Activated CD8-positive, alpha-beta T cell treated with anti-CD3 and anti-CD28 coated beads for 36 hours (primary cell): ENCODE measurements around the gene CARD14. TPM values are rescaled to one million over a fixed set of nuclear protein-coding genes. Genes with fewer than 3 reads are reported as not detected.

Source experiments
- ATAC-seq: fragments of 200-7000 bp; cut with Tn5 transposase; one replicate; pipeline ENCODE4 v1.10.0; 2021; ENCODE audit warnings: mild to moderate bottlenecking, moderate library complexity
- CTCF ChIA-PET: fragments of 350-600 bp; sonication (Branson Sonifier 250); formaldehyde crosslinking; loops from one replicate; lab custom pipeline; 2021; ENCODE audit warnings: antibody characterized with exemption; lab: Charles Lee
- POLR2A ChIA-PET: fragments of 350-600 bp; sonication (Branson Sonifier 250); formaldehyde crosslinking; loops from one replicate; lab custom pipeline; 2021; ENCODE audit warnings: antibody characterized with exemption; lab: Charles Lee
- DNase-seq: peaks from one replicate; pipeline ENCODE4 v3.0.0-alpha.2; 2020
- H3K27ac Mint-ChIP-seq: one replicate; pipeline ENCODE4 v1.8.0; 2021; ENCODE audit warnings: mild to moderate bottlenecking, mixed read lengths
- H3K27me3 Mint-ChIP-seq: one replicate; pipeline ENCODE4 v1.8.0; 2021; ENCODE audit warnings: mixed read lengths
- H3K36me3 Mint-ChIP-seq: one replicate; pipeline ENCODE4 v1.8.0; 2021; ENCODE audit warnings: low read depth, mixed read lengths
- H3K4me1 Mint-ChIP-seq: one replicate; pipeline ENCODE4 v1.8.0; 2021; ENCODE audit warnings: low read depth, mixed read lengths
- H3K4me3 Mint-ChIP-seq: one replicate; pipeline ENCODE4 v1.8.0; 2021; ENCODE audit warnings: mild to moderate bottlenecking, moderate library complexity, mixed read lengths
- H3K9me3 Mint-ChIP-seq: one replicate; pipeline ENCODE4 v1.8.0; 2021; ENCODE audit warnings: mixed read lengths
- intact Hi-C: fragments of 100-400 bp; cut with micrococcal nuclease; formaldehyde crosslinking; loops from one replicate; pipeline ENCODE4 v1.10.0; 2022
- total RNA-seq, 2 experiments: library from RNA; stranded (reverse); gene quantifications; one replicate each; pipeline ENCODE4 v1.2.3, GENCODE V29; 2021
- TF ChIP-seq, protein P1 (sequence below): fragments of 200-600 bp; IDR thresholded peaks from one replicate; pipeline ENCODE4 v1.8.0; 2022; ENCODE audit warnings: antibody characterized with exemption, mild to moderate bottlenecking

The CARD14 gene
- under 1 TPM; 0.11 to 0.50 TPM for total RNA-seq

DNA sequence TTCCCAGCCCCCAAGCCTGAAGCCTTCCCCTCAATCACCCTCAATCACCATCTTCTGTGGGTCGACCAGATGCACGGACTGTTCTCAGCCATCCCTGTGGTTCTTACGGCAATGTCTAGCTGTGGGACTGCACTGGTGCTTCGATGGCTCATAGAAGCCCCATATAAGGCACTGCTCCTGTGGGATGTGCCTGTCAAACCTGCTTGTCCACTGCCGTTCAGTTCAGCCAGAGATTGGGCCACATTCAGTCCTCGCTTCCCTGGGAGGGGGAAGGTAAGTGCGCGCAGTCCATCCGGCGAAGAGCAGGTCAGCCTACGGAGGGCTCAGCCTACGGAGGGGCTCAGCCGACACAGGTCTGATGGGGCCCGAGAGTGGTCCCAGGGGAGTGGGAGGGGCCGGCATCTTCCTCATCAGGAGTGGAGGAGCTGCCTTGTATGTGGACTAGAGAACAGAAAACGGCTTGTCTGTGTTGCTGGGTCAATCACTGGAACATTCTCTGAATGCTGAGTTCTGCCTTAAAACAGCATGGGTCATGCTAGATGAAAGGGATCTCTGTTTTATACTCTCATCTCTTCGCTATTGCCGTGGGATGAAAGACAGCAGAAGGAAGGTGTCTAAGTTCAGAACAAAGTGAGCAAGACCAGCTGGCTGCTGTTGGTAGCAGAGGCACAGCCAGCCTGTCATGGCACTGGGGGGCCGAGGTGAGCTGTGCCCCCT, at the start of gene CARD14:
Gene CARD14, plus strand, starts transcription at position 247 of the 717 bp plus-strand sequence. CDS start 11,409 bp downstream, outside the sequence.
- TF ChIP-seq, protein P1, sequence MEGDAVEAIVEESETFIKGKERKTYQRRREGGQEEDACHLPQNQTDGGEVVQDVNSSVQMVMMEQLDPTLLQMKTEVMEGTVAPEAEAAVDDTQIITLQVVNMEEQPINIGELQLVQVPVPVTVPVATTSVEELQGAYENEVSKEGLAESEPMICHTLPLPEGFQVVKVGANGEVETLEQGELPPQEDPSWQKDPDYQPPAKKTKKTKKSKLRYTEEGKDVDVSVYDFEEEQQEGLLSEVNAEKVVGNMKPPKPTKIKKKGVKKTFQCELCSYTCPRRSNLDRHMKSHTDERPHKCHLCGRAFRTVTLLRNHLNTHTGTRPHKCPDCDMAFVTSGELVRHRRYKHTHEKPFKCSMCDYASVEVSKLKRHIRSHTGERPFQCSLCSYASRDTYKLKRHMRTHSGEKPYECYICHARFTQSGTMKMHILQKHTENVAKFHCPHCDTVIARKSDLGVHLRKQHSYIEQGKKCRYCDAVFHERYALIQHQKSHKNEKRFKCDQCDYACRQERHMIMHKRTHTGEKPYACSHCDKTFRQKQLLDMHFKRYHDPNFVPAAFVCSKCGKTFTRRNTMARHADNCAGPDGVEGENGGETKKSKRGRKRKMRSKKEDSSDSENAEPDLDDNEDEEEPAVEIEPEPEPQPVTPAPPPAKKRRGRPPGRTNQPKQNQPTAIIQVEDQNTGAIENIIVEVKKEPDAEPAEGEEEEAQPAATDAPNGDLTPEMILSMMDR: no peak
- no peak within 1 kb of the TSS for H3K27ac Mint-ChIP-seq
- H3K36me3 Mint-ChIP-seq: no peaks in the 10 kb centered on the region
- intact Hi-C loops: no loop called here
- ChIA-PET CTCF (no interaction called here), POLR2A (no interaction called here)
- no peak within 1 kb of the TSS for H3K4me3 Mint-ChIP-seq
- H3K4me1 Mint-ChIP-seq: no peaks in the 10 kb centered on the region
- no peaks in the 10 kb centered on the region for H3K9me3 Mint-ChIP-seq
- H3K27me3 Mint-ChIP-seq: no peaks in the 10 kb centered on the region
- DNase-seq: no peak
- no peak for ATAC-seq

DNA sequence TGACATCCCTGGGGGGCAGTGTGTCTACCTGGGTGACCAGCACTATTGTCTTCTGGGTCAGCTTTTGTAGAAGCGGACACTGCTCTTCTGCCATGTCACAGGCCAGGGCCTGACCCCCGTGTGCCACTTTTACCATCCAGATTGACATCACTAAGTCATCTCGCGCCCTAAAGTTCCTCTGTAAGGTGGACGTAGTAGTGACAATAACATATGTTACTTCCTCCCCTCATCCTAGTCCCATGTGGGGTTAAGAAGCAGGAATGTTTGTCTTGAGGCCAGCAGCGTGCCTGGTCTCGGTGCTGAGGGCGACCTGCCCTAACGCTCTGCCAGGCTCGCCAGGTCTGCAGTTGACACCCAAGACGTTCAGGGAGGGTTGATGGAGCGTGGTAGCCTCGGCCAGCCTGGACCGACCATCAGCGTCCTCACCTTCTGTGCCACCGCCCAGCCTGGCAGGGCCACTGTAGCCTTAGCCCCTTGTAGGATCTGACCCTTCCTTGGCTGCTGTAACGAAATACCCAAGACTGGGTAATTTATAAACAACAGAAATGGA, 47.7 kb upstream of the CARD14 start:
- H3K27me3 Mint-ChIP-seq: peaks cover 4% of the 10 kb centered on the region
- H3K9me3 Mint-ChIP-seq: no peaks in the 10 kb centered on the region
- intact Hi-C loops: no loop called here
- ChIA-PET CTCF (no interaction called here), POLR2A (interaction anchor here (0.7 kb wide), 1 partner anchor 24 kb away, joined by 3 read pairs; no protein-coding TSS in a partner anchor)
- H3K27ac Mint-ChIP-seq: no peak overlapping the region
- no peaks in the 10 kb centered on the region for H3K4me1 Mint-ChIP-seq
- H3K36me3 Mint-ChIP-seq: no peaks in the 10 kb centered on the region
- TF ChIP-seq, protein P1: no peak
- ATAC-seq: no peak
- no peak for DNase-seq
- no peak overlapping the region for H3K4me3 Mint-ChIP-seq

DNA sequence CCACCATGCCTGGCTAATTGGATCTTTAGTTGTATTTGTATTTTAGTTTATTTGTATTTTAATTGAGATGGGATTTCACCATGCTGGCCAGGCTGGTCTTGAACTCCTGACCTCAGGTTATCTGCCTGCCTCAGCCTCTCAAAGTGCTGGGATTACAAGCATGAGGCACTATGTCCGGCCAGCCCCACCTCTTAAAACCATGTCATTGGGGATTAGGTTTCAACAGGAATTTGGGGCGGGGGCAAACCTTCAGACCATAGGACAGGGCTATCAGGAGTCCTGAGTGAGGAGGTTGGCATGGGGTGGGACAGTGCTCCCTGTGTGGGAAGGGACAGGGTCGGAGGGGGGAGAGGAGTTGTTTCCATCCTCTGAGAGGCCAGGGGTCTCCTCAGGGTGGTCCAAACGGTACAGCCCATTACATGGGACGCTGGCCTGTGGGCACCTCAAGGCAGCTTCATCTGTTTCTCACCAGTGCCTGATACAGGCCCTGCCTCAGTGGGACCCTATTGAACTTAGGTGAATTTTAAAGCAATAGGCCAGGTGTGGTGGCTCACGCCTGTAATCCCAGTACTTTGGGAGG, 46.8 kb upstream of the CARD14 start:
- TF ChIP-seq, protein P1: no peak
- H3K4me3 Mint-ChIP-seq: no peak overlapping the region
- no peak for ATAC-seq
- no peak for DNase-seq
- intact Hi-C loops: no loop called here
- no peaks in the 10 kb centered on the region for H3K36me3 Mint-ChIP-seq
- H3K4me1 Mint-ChIP-seq: no peaks in the 10 kb centered on the region
- ChIA-PET CTCF (interaction anchor here (1.8 kb wide), 1 partner anchor 22 kb away, joined by 10 read pairs; the partner anchor contains the start of gene GAA), POLR2A (no interaction called here)
- no peak overlapping the region for H3K27ac Mint-ChIP-seq
- no peaks in the 10 kb centered on the region for H3K9me3 Mint-ChIP-seq
- peaks cover 6% of the 10 kb centered on the region for H3K27me3 Mint-ChIP-seq

DNA sequence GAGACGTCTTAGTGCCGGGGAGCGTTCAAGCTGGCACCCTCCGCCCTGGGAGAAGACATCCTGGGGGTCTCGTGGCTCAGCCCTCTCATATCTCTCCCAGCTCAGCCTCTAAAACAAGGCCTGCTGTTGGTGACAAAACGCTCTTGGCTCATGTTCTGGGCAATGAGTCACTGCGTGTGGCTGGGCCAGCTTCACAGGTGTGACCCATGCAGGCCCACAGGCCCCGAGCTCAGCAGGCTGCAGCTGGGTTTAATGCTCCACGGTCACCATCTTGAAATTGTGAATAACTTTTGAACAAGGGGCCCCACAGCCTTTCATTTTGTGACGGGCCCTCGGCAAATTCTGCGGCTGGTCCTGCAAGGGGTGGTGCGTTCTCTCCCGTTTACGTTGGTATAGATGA, 46.0 kb upstream of the CARD14 start:
- no peak overlapping the region for H3K27ac Mint-ChIP-seq
- H3K4me3 Mint-ChIP-seq: no peak overlapping the region
- POLR2A ChIA-PET: interaction anchor here (1.0 kb wide), 1 partner anchor 19 kb away, joined by 4 read pairs; no protein-coding TSS in a partner anchor
- ATAC-seq (no peak), DNase-seq (no peak)
- H3K4me1 Mint-ChIP-seq: no peaks in the 10 kb centered on the region
- CTCF ChIA-PET: interaction anchor here (1.8 kb wide), 1 partner anchor 22 kb away, joined by 10 read pairs; the partner anchor contains the start of gene GAA
- H3K9me3 Mint-ChIP-seq: no peaks in the 10 kb centered on the region
- no peaks in the 10 kb centered on the region for H3K36me3 Mint-ChIP-seq
- TF ChIP-seq, protein P1: no peak
- intact Hi-C loops: no loop called here
- H3K27me3 Mint-ChIP-seq: peaks cover 12% of the 10 kb centered on the region
